Stimulated activated naive CD8-positive, alpha-beta T cell treated with anti-CD3 and anti-CD28 coated beads, Interleukin-15, Interleukin-2, amounts not matched to agents 100 U/mL and 50 U/mL, for 24 hours (primary cell): Measurements from ENCODE around the gene DCUN1D3.
"Not testable (repeated sequence)": the region's sequence is repeated elsewhere in the genome, so short reads cannot be mapped to it uniquely, and the experiment has no call there.

Experiments
- ATAC-seq: fragments of 150-1000 bp; cut with Tn5 transposase; one replicate; pipeline ENCODE4 v1.10.0; 2021
- DNase-seq: peaks from one replicate; pipeline ENCODE4 v3.0.0; 2021

DCUN1D3 gene, protein sequence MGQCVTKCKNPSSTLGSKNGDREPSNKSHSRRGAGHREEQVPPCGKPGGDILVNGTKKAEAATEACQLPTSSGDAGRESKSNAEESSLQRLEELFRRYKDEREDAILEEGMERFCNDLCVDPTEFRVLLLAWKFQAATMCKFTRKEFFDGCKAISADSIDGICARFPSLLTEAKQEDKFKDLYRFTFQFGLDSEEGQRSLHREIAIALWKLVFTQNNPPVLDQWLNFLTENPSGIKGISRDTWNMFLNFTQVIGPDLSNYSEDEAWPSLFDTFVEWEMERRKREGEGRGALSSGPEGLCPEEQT

DNA sequence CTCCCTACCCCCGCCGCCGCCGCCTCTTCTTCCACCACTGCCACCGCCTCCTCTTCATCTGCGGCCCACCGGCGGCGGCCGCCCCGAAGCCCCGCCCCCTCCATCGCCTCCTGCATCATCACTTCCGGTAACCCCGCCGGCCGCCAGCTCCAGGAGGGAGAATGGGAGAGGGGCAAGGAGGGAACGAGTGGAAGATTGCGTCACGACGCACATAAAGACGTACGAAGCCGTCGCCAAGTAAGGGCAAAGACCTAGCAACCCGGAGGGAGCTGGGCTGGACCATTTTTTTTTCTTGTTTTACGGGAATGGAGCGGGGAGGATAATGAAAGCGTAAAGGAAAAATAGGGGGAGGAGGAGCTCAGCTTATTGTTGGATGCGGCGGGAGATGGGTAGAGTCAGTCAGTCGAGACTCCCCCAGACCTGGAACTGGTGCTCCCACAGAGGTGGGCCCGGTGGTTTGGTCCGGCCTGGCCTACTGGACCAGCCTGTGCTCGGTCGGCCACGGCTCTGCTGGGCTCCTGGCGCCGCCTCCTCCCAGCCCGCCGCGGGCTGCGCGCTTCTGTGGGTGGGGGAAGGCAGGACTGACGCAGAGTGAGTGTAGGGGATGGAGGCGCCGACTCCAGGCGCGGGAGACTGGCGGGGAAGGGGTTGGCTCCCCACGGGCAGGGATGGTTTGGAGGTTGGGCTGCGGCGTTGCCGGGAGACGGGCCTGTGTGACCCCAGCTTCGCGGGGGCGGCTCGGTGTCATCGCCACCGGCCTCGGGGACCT is at the start of gene DCUN1D3, which contains the start of gene LYRM1:
DCUN1D3 (minus strand) TSS at position 60 of the 769 bp plus-strand sequence. CDS start 37,820 bp downstream, outside the sequence.
LYRM1 (plus strand) TSS at position 473 of the 769 bp plus-strand sequence. CDS start 14,785 bp downstream, outside the sequence.
- peak; percentile 89 for ATAC-seq
- peak; percentile 94 for DNase-seq

DNA sequence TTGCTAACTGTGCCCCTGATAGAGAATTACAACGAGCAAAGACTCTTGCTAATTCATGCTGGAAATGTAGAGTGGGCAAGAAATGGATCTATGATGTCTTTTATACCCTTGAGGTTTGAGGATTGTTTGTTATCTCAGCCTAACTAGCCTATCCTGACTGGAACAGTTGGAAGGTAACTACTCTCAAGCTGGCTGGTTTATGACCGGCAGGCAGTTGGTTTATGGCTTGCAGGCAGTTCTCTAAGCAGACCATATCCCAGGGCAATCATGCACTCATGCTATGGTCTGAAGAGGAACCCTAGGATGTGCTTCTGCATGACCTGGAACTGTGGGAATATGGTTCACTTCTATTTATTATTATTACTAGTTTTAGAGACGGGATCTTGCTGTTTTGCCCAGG is 49.5 kb upstream of the DCUN1D3 start:
- DNase-seq = no peak

DNA sequence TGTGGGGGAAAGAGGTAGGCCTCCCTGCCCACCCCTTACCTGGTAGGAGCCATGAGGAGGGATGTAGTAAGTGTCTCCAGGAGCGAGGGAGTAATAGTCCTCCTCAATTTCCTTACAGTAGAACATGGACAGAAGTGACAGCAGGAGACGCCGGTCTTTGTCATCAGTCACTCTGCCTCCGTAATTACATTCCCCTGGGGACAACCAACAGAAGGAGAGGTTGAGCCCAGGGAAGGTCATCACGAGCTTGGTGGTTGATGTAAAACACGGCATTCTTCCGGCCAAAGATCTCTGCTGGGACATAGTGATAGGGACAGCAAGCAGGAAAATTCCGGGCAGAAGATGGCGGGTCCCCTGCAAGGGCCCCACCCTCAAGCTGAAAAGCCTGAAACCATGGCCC is 48.3 kb upstream of the DCUN1D3 start:
- DNase-seq (no peak), ATAC-seq (no peak)

More for the DNA sequence above, 49.5 kb upstream of the DCUN1D3 start:
- ATAC-seq = no peak

DNA sequence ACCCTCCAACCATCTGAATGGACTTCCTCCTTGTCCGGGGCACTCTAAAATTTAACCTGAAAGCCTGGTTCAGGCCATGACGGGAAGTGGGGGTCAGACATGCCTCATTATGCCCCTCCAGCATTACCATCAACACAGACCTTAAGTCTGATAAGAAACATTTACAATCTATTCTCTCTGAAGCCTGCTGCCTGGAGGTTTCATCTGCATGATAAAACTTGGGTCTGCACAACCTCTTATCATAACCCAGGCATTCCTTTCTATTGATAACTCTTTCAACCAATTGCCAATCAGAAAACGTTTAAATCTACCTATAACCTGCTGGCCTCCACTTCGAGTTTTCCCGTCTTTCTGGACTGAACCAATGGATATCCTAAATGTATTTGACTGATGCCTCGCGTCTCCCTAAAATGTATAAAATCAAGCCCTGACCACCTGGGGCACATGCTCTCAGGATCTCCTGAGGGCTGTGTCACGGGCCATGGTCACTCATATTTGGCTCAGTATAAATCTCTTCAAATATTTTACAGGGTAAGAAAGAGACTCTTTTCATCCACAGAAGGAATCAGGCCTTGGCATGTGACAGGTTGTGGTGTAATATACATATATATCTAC is 46.0 kb upstream of the DCUN1D3 start:
- ATAC-seq = no peak

DNA sequence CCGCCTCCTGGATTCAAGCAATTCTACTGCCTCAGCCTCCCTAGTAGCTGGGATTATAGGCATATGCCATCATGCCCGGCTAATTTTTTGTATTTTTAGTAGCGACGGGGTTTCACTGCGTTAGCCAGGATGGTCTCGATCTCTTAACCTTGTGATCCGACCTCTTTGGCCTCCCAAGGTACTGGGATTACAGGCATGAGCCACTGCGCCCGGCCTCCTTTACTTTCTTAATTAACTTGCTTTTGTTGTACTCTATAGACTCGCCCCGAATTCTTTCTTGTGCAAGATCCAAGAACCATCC is 45.4 kb upstream of the DCUN1D3 start:
- ATAC-seq, DNase-seq: not testable (repeated sequence)

More for the DNA sequence above, 46.0 kb upstream of the DCUN1D3 start:
- no peak for DNase-seq

DNA sequence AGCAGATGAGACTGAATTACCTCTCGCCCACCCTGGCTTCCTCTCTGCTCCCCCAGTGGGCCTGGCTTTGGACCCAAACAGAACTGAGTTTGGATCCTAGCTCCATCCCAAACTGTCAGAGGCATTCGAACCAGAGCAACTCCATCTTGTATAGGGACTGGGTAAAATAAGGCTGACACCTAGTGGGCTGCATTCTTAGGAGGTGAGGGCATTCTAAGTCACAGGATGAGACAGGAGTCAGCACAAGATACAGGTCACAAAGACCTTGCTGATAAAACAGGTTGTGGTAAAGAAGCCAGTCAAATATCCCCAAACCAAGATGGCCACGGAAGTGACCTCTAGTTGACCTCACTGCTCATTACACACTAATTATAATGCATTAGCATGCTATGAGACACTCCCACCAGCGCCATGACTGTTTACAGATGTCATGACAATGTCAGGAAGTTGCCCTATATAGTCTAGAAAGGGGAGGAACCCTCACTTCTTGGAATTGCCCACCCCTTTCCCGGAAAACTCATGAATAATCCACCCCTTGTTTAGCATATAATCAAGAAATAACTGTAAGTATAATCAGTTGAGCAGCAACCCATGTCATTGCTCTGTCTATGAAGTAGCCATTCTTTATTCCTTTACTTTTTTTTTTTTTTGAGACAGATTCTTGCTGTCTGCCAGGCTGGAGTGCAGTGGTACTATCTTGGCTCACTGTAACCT is 44.9 kb upstream of the DCUN1D3 start:
- DNase-seq (peak; percentile 40), ATAC-seq (peak; percentile 61)

DNA sequence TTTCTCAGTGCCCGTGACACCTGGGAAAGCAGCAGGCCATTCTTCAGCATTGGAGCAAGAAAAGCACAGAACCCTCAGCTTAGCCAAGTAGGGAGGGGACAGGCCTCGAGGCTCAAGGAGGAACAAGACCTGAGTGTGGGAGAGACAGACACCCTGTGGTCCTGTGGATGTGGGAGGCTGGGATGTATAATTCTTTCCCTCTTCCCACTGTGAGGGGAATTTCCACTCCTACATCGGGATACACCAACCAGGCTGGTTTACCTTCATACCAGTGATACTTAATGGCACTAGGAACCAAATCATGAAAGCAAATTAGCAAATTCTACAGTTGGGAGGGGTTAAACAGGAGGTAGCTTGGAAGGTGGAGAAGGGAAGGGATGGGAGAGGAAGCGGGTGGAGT is 42.1 kb upstream of the DCUN1D3 start:
- DNase-seq = no peak

DNA sequence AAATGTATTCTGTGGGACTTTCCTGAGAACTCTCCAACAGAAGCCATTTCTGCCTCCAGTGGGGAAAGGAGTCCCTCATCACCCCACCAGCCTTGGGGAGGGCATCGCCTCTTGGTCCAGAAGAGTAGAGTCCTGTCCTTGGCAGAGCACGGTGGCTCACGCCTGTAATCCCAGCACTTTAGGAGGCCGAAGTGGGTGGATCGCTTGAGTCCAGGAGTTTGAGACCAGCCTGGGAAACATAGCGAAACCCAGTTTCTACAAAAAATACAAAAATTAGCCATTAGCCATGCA is 41.4 kb upstream of the DCUN1D3 start:
- ATAC-seq = no peak
- no peak for DNase-seq

More for the DNA sequence above, 42.1 kb upstream of the DCUN1D3 start:
- no peak for ATAC-seq

DNA sequence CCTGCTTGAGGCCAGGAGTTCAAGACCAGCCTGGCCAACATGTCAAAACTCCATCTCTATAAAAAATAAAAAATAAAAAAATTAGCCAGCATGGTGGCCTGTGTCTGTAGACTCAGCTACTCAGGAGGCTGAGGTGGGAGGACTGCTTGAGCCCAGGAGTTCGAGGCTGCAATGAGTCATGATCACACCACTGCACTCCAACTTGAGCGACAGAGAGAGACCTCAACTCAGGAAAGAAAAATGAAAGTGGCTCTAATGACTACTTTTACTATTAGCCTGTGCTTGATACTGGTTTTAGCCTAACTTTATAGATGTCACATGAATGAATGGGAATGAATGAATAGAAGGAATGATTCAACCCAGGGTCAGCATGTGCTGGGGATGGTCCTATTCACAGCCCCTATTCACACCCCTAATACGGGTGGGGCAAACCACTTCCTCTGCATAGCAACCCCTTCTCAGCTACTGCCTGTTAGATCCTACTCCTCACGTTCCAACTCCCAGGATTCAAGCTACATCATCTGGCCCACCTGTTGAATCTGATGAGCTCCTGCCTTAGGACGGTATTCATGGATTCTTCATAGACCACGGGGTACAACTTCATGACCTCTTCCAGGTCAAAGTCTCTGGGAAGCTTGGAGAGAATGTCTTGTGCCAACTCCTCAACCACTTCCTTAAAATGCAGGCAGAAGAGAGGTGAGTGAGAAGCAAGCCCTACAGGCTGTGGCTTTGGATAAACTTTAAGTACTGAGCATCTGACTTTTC is 40.9 kb upstream of the DCUN1D3 start:
- DNase-seq (no peak), ATAC-seq (no peak)

DNA sequence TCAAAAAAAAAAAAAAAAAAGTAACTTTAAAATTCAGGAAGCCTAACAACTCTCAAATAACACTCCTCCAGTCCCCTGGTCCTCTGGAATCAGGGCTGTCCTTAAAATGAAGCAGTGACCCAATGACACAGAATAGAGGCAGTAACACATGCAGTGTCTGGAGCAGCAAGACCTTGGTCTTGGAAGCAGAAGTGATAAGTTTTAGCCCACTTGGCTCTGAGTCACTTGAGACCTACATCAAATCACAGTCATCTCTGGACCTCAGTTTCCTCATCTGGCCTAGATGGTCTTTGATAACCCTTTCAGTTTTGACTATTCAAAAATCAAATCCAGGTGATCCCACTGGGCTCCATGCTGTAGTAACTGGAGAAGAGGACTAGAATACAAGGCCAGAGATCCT is 39.5 kb upstream of the DCUN1D3 start:
- DNase-seq (no peak), ATAC-seq (peak; percentile 28)

DNA sequence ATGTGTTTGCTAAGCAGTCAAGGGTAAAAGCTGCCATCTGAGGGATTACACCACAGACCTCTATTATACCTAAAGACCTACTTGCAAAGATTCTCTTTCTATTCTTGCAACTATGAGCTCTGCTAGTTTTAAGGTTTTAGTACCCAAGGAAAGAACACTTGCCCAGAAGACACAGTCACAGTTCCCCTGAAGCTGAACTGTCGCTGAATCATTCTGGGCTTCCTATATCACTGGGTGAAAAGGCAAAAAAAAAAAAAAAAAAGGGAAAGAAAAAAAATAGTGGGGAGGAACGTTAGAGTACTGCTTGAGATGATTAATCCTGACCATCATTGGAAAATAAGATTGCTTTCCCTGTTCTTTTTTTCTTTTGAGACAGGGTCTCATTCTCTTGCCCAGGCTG is 38.3 kb upstream of the DCUN1D3 start:
- peak; percentile 84 for ATAC-seq

DNA sequence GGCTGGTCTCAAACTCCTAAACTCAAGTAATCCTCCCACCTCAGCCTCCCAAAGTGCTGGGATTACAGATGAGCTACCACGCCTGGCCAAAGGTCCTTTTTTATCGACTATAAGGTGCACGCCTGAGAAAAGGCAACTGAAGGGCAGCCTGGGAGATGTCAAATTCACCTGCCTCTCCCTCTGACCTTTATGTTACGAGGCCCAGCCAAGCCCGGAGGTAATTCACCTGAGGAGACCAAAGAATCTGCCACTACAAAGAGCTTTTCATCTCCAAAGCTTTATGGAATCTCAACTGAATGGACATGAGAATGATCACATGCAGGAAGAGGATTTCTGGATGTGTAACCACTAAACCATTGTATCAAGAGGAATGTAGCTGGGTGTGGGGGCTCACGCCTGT is 37.6 kb upstream of the DCUN1D3 start:
- no peak for ATAC-seq
- no peak for DNase-seq

More for the DNA sequence above, 38.3 kb upstream of the DCUN1D3 start:
- no peak for DNase-seq

DNA sequence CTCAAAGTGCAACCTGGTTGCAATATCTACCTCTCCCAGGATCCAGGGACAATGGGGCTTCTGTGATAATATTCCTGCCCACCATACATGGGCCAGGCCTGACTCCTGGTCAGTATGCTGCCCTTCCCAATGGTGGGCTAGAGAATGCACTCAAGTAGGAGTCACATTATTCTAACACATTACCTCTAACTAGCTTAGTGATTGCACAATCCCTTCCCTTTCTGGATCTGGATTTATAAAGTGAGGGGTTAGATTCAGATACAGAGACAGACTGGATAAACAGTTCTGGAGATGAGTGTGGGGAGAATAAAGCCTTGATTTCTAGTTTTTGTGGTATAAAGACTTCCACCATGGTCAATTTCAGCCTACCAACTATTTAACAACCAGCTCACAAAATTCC is 33.4 kb upstream of the DCUN1D3 start:
- ATAC-seq (no peak), DNase-seq (no peak)

DNA sequence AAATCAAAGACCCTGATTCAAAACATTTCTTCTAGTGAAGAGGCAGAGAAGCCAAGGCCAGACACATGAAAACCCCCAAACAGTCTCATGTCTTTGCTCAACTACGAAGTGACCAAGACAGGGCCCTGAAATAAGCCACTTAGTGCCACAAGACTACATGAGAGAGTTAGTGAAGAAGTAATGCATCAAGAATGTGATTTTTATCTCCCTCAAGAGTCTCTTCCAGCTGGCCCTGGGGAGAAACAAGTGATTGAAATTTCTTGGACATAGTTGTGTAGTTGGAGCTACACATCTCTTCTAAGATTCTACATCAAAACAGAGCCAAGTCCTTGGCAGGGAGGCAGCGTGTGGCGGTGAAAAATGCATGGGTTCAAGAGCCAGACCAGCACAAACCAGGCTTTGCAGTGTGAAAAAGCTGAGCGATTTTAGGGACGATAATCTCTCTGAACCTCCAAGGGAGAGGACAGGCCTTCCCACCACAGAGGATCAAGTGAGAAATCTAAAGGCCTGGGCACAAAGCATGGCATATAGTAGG is 31.0 kb upstream of the DCUN1D3 start:
- DNase-seq (no peak), ATAC-seq (no peak)

DNA sequence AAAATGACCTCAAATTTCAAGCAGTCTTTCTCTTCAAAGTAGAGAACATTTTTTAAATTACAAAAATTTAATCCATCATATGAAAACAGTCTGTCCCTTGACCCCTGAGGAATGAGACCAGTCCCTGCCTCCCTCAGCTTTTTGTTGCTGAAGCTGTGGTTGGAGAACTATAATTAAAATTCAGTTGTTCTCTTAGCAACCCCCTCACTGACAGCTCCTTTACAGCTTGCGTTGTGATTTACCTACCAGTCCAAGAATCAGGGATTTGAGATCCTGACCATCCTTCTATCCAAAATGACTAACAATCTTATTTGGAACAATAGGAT is 30.2 kb upstream of the DCUN1D3 start:
- no peak for DNase-seq

DNA sequence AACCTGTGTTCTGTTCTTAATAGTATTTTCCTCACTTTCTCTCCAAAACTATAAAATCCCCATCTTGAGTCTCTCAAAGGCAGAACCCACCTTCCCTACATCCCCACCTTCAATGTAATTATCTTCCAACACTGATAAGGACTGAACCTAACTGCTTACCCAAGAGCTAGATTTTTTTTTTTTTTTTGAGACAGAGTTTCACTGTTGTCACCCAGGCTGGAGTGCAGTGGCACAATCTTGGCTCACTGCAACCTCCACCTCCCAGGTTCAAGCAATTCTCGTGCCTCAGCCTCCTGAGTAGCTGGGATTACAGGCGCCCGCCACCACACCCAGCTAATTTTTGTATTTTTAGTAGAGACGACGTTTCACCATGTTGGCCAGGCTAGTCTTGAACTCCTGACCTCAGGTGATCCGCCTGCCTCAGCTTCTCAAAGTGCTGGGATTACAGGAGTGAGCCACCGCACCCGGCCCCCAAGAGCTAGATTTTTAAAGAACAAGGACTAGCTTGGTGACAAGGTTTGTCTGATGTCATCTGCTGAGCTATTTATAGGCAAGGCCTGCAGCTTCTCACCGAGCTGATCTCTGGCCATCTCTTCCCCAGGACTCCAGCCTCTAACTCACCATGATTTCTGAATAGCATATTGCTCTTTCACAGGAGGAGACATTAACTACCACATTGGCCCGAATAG is 29.7 kb upstream of the DCUN1D3 start:
- not testable (repeated sequence) for ATAC-seq, DNase-seq

More for the DNA sequence above, 30.2 kb upstream of the DCUN1D3 start:
- no peak for ATAC-seq

DNA sequence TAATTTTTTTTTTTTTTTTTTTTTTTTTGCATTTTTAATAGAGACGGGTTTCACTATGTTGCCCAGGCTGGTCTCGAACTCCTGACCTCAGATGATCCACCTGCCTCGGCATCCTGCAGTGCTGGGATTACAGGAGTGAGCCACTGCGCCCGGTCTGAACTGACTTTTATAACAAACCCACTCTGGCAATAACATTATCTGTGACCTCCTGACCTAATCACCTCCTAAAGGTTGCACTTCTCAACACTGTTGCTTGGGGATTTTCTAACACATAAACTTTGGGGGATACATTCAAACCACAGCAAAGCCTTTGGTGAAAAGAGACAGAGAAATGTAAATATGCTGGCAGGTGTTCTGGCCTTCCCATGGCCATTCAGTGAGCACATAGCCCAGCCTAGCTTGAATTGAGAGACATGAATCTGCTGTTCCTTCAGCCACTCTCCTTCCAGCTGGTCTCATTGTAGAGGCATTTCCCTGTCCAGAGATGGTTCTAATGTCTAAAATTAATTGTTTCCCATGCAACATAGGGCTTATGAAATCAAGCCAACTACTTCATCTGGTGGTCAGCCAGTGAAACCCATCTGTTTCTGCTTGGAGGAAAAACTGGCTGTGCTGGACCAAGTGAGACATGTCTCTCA is 28.7 kb upstream of the DCUN1D3 start:
- no peak for ATAC-seq

DNA sequence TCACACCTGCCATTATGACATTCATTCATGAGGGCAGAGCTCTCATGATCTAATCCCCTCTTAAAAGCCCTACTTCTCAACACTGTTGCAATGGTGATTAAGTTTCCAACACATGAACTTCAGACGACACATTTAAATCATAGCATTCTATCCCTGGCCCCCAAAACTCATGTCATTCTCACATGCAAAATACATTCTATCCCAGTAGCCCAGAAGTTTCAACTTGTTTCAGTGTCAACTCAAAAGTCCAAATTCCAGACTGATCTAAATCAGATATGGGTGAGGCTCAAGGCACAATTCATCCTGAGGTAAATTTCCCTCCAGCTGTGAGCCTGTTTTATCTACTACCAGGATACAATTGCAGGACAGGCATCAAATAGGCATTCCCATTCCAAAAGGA is 25.6 kb upstream of the DCUN1D3 start:
- ATAC-seq = no peak
- no peak for DNase-seq

More for the DNA sequence above, 28.7 kb upstream of the DCUN1D3 start:
- no peak for DNase-seq

DNA sequence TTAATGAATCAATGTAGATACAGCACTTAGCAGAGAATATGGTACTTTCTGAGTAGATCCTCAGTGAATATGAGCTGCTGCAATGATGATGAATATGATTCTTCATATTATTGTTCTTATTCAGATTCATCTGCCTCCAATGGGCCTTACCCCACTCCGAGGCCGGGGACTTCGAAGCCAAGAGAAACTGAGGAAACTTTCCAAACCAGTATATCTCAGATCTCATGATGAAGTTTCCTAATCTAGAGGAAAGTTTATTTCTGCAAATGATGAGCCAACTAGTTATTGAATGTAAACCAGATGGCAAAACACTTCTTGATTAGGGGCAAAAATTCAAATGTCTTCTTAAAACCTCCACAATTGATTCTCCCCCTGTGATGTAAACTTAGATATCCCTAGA is 23.7 kb upstream of the DCUN1D3 start:
- DNase-seq (no peak), ATAC-seq (no peak)

DNA sequence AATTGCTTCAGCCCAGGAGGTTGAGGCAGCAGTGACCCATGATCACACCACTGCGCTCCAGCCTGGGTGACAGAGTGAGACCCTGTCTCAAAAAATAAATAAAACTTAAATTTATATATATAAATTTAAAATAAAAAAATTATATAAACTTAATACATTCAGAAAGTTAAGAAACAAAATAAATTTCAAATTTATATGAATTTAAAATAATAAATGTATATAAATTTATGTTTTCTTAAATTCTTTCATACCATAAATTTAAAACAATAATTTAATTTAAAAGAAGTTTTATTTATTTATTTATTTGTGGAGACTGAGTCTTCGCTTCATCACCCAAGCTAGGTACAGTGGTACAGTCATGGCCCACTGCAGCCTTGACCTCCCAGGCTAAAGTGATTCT is 20.6 kb upstream of the DCUN1D3 start:
- DNase-seq = no peak
- ATAC-seq = no peak

DNA sequence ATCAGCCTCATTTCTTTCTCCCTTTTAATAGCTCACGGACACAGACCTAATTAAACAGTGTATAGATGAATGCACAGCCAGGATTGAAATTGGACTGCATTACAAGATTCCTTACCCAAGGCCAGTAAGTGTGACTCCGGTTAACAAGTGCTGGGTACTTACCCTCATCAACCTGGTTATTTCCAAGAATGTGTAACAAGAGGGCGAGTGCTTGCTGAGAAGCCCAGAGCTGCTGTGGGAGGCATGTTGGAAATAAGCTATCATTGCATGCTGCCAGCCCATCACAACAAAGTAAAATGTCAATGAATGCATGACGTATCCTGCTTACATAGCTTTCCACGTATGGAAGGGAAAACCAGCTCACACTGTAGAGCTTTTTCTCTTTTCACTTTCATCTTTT is 19.9 kb upstream of the DCUN1D3 start:
- ATAC-seq = peak; percentile 68
- no peak for DNase-seq
